ENCODE measurements around the gene DNMT1.

DNA sequence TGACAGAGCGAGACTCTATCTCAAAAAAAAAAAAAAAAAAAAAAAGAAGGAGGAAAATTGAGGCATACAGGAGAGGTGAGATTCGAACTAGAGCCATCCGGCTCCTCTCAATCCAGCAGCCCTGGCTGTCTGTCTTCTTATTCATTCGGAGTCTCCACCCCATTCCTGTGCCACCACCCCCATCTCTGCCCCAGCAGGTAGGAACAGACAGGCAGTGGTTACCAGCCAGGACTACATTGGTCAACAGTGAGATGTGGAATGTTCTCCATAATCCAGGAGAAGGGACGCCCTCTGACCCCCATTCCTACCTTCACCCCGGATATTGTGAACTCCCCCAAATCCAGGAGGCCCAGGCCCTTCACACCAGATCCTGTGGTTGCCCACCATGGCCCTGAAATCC lies 42.9 kb upstream of the DNMT1 start:
- TF ChIP-seq, protein P1, sequence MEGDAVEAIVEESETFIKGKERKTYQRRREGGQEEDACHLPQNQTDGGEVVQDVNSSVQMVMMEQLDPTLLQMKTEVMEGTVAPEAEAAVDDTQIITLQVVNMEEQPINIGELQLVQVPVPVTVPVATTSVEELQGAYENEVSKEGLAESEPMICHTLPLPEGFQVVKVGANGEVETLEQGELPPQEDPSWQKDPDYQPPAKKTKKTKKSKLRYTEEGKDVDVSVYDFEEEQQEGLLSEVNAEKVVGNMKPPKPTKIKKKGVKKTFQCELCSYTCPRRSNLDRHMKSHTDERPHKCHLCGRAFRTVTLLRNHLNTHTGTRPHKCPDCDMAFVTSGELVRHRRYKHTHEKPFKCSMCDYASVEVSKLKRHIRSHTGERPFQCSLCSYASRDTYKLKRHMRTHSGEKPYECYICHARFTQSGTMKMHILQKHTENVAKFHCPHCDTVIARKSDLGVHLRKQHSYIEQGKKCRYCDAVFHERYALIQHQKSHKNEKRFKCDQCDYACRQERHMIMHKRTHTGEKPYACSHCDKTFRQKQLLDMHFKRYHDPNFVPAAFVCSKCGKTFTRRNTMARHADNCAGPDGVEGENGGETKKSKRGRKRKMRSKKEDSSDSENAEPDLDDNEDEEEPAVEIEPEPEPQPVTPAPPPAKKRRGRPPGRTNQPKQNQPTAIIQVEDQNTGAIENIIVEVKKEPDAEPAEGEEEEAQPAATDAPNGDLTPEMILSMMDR (IDR thresholded peaks at IDR 0.05): no peak
- TF ChIP-seq POLR2A (IDR thresholded peaks at IDR 0.05): no peak

All from right lobe of liver (tissue), 4 donors.